ENCODE data around the gene NDN.
"Not testable (repeated sequence)": the region's sequence is repeated elsewhere in the genome, so short reads cannot be mapped to it uniquely, and the experiment has no call there.

The NDN gene

GRCh38 chr15:23687143-23687470, at the start of gene NDN:
TSS of gene NDN (minus strand) at chr15:23687305. CDS start at chr15:23687217, 88 bp downstream.
- peak; percentile 1 for DNase-seq (ENCODE audit: low spot score)

- no peak for DNase-seq (ENCODE audit: low spot score)
Observed at GRCh38 chr15:23736033-23736673, 49.0 kb upstream of the NDN start.

- DNase-seq (ENCODE audit: low spot score), result no peak
Observed at GRCh38 chr15:23734862-23735261, 47.8 kb upstream of the NDN start.

- not testable (repeated sequence) for DNase-seq (ENCODE audit: low spot score)
Observed at GRCh38 chr15:23713874-23714656, 27.0 kb upstream of the NDN start.

- DNase-seq (ENCODE audit: low spot score), result no peak
Observed at GRCh38 chr15:23708332-23708731, 21.2 kb upstream of the NDN start.

GRCh38 chr15:23695282-23695681, 8.2 kb upstream of the NDN start:
- DNase-seq (ENCODE audit: low spot score), result no peak

GRCh38 chr15:23694592-23694991, 7.5 kb upstream of the NDN start:
- no peak for DNase-seq (ENCODE audit: low spot score)

- no peak for DNase-seq (ENCODE audit: low spot score)
Observed at GRCh38 chr15:23690450-23690852, 3.3 kb upstream of the NDN start.

GRCh38 chr15:23690015-23690414, 2.9 kb upstream of the NDN start:
- DNase-seq (ENCODE audit: low spot score), result no peak

- DNase-seq (ENCODE audit: low spot score), result no peak
Observed at GRCh38 chr15:23686466-23687142, 501 bp downstream of the NDN start.

GRCh38 chr15:23671481-23671880, 15.6 kb downstream of the NDN start:
- DNase-seq (ENCODE audit: low spot score), result no peak

GRCh38 chr15:23670970-23671369, 16.1 kb downstream of the NDN start:
- DNase-seq (ENCODE audit: low spot score), result no peak

GRCh38 chr15:23663232-23663631, 23.9 kb downstream of the NDN start:
- no peak for DNase-seq (ENCODE audit: low spot score)

- peak; percentile 24 for DNase-seq (ENCODE audit: low spot score)
Observed at GRCh38 chr15:23648920-23649515, 38.1 kb downstream of the NDN start.

- DNase-seq (ENCODE audit: low spot score), result no peak
Observed at GRCh38 chr15:23647421-23648370, 39.4 kb downstream of the NDN start, which contains the start of gene MAGEL2. TSS of gene MAGEL2 (minus strand) at chr15:23647867. CDS start at chr15:23647742, 125 bp downstream.

- no peak for DNase-seq (ENCODE audit: low spot score)
Observed at GRCh38 chr15:23647001-23647295, 40.2 kb downstream of the NDN start.

GRCh38 chr15:23646165-23647000, 40.7 kb downstream of the NDN start:
- no peak for DNase-seq (ENCODE audit: low spot score)

GRCh38 chr15:23645371-23646164, 41.5 kb downstream of the NDN start:
- DNase-seq (ENCODE audit: low spot score), result no peak

GRCh38 chr15:23644829-23645228, 42.3 kb downstream of the NDN start:
- DNase-seq (ENCODE audit: low spot score), result no peak
